GM19324 (cell line): Measurements from ENCODE around the gene ABCC10.
"Not testable (repeated sequence)": the region's sequence is repeated elsewhere in the genome, so short reads cannot be mapped to it uniquely, and the experiment has no call there.

Experiments used
- ATAC-seq: cut with Tn5 transposase; IDR thresholded peaks from one replicate; pipeline ENCODE4 v1.9.1; 2021; ENCODE audit warnings: mild to moderate bottlenecking, moderate library complexity; ENCODE audit not compliant: unreplicated experiment, low FRiP score

ABCC10 gene

GRCh38 chr6:43436577-43437282, 9.4 kb downstream of the ABCC10 start:
- no peak for ATAC-seq

DNA sequence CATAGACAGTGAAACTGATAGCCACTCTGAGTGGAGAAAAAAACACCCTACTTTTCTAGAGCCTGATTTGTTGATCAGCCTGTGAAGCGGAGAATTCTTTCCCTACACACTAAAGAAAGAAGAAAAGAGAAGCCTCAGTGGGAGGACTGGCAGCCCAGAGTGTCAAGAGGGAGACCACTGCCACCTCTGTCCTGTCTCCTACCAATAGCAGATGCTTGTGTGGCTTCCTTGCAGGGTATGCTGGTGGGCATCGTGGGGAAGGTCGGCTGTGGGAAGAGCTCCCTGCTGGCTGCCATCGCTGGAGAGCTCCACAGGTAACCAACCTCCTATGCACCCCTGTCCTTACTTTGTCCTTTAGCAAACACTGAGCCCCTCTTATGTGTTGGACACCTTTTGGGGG, 10.4 kb downstream of the ABCC10 start:
- no peak for ATAC-seq

- no peak for ATAC-seq
These were observed 15.6 kb downstream of the ABCC10 start for GRCh38 chr6:43442935-43443334.

DNA sequence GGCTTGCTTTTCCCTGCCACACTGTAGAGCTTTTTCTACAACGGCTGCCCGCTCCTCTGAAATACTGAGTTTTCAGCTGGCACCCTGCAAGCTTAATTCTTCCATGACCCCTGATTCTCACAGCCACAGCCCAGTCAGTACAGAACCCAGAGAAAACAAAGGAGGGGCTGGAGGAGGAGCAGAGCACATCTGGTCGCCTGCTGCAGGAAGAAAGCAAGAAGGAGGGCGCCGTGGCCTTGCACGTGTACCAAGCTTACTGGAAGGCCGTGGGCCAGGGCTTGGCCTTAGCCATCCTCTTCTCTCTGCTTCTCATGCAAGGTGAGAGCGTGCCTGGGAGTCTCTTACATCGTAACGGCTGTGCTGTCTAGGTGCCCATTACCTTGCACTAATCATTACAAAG, 16.7 kb downstream of the ABCC10 start:
- no peak for ATAC-seq

GRCh38 chr6:43444582-43444981, 17.2 kb downstream of the ABCC10 start:
- no peak for ATAC-seq

- ATAC-seq: no peak
These were observed 18.2 kb downstream of the ABCC10 start for GRCh38 chr6:43445576-43445975.

DNA sequence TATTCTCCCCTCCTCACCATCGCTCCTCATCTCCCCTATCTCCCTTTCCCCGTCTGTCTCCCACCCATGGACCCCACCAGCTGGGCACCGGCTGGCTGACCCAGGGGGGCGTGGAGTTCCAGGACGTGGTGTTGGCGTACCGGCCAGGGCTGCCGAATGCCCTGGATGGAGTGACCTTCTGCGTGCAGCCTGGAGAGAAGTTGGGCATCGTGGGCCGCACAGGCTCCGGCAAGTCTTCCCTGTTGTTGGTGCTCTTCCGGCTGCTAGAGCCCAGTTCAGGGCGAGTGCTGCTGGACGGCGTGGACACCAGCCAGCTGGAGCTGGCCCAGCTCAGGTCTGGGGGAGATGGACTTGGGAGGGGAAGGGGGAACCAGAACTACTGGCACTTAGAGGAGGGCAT, 20.3 kb downstream of the ABCC10 start:
- no peak for ATAC-seq

- no peak for ATAC-seq
These were observed 21.6 kb downstream of the ABCC10 start for GRCh38 chr6:43448916-43449315.

GRCh38 chr6:43450699-43451131, 23.4 kb downstream of the ABCC10 start:
- no peak for ATAC-seq

DNA sequence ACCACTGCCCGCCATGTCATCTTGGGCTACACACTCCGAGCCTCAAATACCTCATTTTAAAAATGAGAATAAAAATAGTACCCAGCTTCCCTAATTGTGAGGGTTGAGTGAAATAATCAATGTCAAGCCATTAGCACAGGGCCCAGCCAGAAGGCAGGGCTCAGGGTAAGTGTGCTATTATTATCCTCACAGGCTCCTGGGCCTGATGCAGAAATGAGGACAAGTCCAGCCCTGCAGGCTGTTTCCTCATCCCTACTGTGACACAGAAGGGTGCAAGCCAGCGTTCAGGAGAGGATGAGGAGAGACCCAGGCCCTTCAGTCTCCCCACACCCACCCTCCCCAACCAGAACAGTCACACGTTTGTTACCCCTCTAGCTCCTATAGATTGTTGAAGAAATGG, 24.0 kb downstream of the ABCC10 start:
- no peak for ATAC-seq

DNA sequence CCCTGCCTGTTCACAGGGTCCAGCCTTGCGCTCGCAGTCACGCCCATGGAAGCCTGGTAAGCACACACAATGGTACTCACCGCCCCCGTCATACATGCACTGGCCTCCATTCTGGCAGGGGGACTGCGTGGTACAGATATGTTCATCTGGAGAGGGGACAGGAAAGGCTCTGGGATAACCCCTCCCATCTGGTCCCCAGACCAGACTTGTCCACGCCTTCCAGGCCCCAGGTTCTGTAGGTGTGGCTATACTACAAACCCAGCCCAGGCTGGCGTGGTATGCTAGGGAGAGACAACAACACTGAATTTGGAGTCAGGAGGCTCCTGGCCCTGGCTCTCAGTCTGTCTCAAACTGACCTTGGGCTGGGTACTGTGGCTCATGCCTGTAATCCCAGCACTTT, 24.6 kb downstream of the ABCC10 start:
- no peak for ATAC-seq

GRCh38 chr6:43452896-43453295, 25.6 kb downstream of the ABCC10 start:
- ATAC-seq: no peak

GRCh38 chr6:43453831-43454230, 26.5 kb downstream of the ABCC10 start:
- ATAC-seq: no peak

- ATAC-seq: no peak
These were observed 27.0 kb downstream of the ABCC10 start for GRCh38 chr6:43454290-43454695.

- no peak for ATAC-seq
These were observed 27.6 kb downstream of the ABCC10 start for GRCh38 chr6:43454696-43455530.

DNA sequence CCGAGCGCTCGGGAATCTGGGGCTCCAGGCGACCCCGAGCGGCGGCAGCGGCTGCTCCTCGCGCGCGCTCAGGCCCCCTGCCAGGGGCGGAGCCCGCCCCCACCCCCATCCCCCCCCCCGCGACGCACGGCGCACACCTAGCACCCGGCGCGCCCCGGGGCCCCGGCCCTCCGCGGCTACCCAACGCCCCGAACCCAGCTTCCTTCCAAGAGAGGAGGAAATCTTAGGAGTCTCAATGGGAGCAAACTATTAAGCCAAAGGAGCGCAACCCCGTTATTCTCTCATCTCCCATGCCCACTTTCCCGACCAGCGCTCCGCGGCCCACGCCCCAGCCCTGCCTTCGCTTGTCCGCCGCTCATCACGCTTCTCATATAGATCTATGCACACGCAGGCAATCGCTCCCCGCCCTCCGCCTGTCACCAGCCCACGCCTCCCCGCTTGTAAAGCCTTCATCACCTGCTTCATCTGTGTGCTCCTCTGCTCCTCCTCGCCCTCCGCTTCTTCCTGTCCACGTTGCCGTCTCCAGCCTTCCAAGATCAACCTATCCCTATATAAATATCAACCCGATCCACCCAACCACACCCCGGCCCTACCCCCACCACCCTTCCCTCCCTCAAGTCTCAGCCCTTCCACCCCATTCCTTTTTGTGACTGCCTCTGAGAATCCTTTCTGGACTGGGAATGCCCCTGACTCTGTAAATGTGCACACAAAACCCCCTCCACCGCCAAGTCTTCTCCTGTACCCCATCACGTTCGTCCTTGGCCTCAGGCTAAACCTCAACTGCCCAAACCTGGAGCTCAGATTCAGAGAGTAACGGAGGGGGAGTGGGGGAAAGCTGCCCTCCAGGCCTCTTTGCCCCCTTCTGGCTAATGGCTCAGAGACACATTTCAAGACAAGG, 28.4 kb downstream of the ABCC10 start, which contains the start of gene DLK2:
TSS of gene DLK2 (minus strand) at position 18 of the 898 bp plus-strand sequence. CDS start 723 bp downstream, outside the sequence.
- ATAC-seq: no peak

DNA sequence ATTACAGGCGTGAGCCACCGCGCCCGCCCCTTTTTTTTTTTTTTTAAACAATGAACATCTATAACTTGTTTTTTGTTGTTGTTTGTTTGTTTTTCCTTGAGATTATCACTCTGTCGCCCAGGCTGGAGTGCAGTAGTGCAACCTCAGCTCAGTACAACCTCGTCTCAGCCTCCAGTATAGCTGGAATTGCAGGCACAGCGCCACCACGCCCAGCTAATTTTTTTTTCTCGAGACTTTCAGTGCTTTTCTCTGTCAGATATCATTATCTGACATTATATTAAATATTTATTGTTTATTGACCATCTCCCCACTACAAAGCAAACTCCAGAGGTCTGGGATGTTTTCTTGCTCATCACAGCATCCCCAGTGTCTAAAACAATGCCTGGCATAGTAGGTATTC, 30.3 kb downstream of the ABCC10 start:
- ATAC-seq: no peak

DNA sequence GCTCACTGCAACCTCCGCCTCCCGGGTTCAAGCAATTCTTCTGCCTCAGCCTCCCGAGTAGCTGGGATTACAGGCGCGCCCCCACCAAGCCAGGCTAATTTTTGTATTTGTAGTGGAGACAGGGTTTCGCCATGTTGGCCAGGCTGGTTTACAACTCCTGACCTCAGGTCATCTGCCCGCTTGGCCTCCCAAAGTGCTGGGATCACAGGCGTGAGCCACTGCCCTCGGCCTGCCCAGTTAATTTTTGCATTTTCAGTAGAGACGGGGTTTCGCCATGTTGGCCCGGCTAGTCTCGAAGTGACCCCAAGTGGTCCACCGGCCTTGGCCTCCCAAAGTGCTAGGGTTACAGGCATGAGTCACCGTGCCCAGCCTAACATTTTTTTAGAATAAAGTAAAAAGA, 30.8 kb downstream of the ABCC10 start:
- ATAC-seq: not testable (repeated sequence)

DNA sequence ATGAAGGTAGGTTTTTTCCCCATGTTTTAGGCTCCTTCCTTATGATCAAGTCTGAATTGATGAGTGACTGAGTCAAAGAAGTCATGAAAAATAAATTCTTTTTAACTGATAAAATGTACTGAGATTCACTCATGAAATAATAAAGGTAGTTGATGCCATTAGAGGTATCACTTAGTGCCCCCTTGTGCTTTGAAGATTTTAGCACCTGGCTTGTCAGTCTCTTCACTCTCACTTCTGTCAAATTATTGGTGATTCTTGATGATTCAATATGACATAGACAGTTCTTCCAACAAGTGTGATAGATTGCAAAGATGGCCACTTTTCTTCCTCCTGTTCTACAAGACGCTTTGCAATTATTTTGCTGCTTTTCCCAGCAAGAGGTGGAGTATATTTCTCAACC, 32.2 kb downstream of the ABCC10 start:
- no peak for ATAC-seq

- ATAC-seq: no peak
These were observed 32.7 kb downstream of the ABCC10 start for GRCh38 chr6:43460032-43460431.

DNA sequence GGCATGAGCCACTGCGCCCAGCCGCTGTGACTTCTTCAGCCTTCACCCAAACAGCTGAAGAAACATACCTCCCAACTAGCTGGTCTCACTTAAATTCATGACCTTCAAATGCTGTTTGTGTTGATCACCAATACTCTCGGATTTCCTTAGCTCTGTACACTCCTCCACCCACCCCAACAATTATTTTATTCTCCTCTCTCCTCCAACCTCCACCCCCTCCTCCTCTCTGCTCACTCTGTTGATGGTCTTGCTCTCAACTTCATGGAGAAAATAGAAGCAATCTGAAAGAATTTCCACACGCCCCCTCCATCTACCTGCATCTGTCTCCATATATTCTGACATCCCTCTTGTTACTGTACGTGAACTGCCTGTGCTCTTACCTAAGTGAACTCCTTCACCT, 34.6 kb downstream of the ABCC10 start:
- ATAC-seq: no peak
